H1 (cell line): ENCODE measurements around the gene RPL7A. TPM values are rescaled to one million over a fixed set of nuclear protein-coding genes. Genes with fewer than 3 reads are reported as not detected.

Source experiments
- CTCF ChIA-PET: fragments of 300-600 bp; sonication (Branson Sonifier 250); formaldehyde crosslinking; loops from one replicate; lab custom pipeline; 2021; ENCODE audit not compliant: partially characterized antibody; lab: Charles Lee
- POLR2A ChIA-PET: fragments of 300-600 bp; sonication (Branson Sonifier 250); formaldehyde crosslinking; loops from one replicate; lab custom pipeline; 2021; ENCODE audit warnings: inconsistent platforms; ENCODE audit not compliant: partially characterized antibody; lab: Charles Lee
- DNase-seq, 2 experiments: peaks; one replicate each; pipeline versions ENCODE4 v3.0.0 to v3.0.0-alpha.2; 2010 to 2022; ENCODE audit warnings: low spot score in 2 of 2, low read depth in 1 of 2, mixed read lengths in 1 of 2
- FAIRE-seq: peaks from 2 replicates; lab custom pipeline; 2011; peaks lifted over from hg19 to GRCh38; lab: Jason Lieb, UNC
- H2AFZ ChIP-seq: 2 replicates; pipeline ENCODE4 v1.8.1; 2012; ENCODE audit warnings: low read length, inconsistent platforms
- H2AK5ac ChIP-seq: 2 replicates; pipeline ENCODE4 v1.6.1; 2013; ENCODE audit warnings: low read depth, low read length
- H2BK120ac ChIP-seq: replicated peaks from 2 replicates; pipeline ENCODE3; 2013; ENCODE audit warnings: low read depth, low read length, inconsistent platforms
- H2BK12ac ChIP-seq: 2 replicates; pipeline ENCODE4 v1.6.1; 2013; ENCODE audit warnings: low read depth, low read length
- H2BK15ac ChIP-seq: 2 replicates; pipeline ENCODE4 v1.6.1; 2013; ENCODE audit warnings: low read length
- H2BK20ac ChIP-seq: 2 replicates; pipeline ENCODE4 v1.6.1; 2013; ENCODE audit warnings: low read length
- H2BK5ac ChIP-seq: 2 replicates; pipeline ENCODE4 v1.6.1; 2013; ENCODE audit warnings: low read depth, low read length
- H3K14ac ChIP-seq: 2 replicates; pipeline ENCODE4 v1.6.1; 2013; ENCODE audit warnings: inconsistent platforms; ENCODE audit not compliant: insufficient read length
- H3K18ac ChIP-seq: 2 replicates; pipeline ENCODE4 v1.6.1; 2013; ENCODE audit warnings: low read length; ENCODE audit errors: extremely low read depth
- H3K23ac ChIP-seq: 2 replicates; pipeline ENCODE4 v1.6.1; 2013; ENCODE audit warnings: inconsistent platforms; ENCODE audit not compliant: insufficient read length
- H3K23me2 ChIP-seq: 2 replicates; pipeline ENCODE4 v1.6.1; 2013; ENCODE audit warnings: low read depth, low read length
- H3K27ac ChIP-seq: 2 replicates; pipeline ENCODE4 v1.6.1; 2011; ENCODE audit warnings: low read depth, low read length, inconsistent platforms
- H3K27me3 ChIP-seq, 4 experiments: replicated peaks in 1 of 4; 1 replicate in 1 of 4; 2 replicates in 3 of 4; pipeline versions ENCODE4 v1.6.1 to v1.8.1; 2011 to 2013; ENCODE audit warnings: low read length in 3 of 4, mild to moderate bottlenecking in 3 of 4, inconsistent platforms in 2 of 4, mixed read lengths in 2 of 4, moderate library complexity in 1 of 4; ENCODE audit not compliant: control insufficient read depth in 3 of 4, insufficient read depth in 3 of 4; ENCODE audit errors: extremely low read depth in 1 of 4
- H3K36me3 ChIP-seq, 4 experiments: 2 replicates each; pipeline versions ENCODE4 v1.6.1 to v1.8.1; 2011 to 2013; ENCODE audit warnings: mild to moderate bottlenecking in 4 of 4, low read length in 3 of 4, moderate library complexity in 2 of 4, control low read depth in 1 of 4, inconsistent platforms in 1 of 4; ENCODE audit not compliant: insufficient read depth in 4 of 4, control insufficient read depth in 2 of 4
- H3K4ac ChIP-seq: replicated peaks from 2 replicates; pipeline ENCODE3; 2013; ENCODE audit warnings: low read length, low read depth, mixed read lengths, inconsistent platforms; ENCODE audit not compliant: insufficient read length
- H3K4me1 ChIP-seq, 4 experiments: replicated peaks in 1 of 4; 1 replicate in 1 of 4; 2 replicates in 3 of 4; pipeline versions ENCODE4 v1.6.1 to v1.8.1; 2011 to 2013; ENCODE audit warnings: low read length in 3 of 4, inconsistent platforms in 2 of 4, mixed read lengths in 1 of 4; ENCODE audit not compliant: insufficient read depth in 4 of 4, control insufficient read depth in 3 of 4
- H3K4me2 ChIP-seq, 2 experiments: 2 replicates each; pipeline versions ENCODE4 v1.6.1 to v1.8.1; 2011 to 2013; ENCODE audit warnings: low read depth in 2 of 2, low read length in 2 of 2, control low read depth in 1 of 2, inconsistent platforms in 1 of 2, mild to moderate bottlenecking in 1 of 2; ENCODE audit not compliant: insufficient read depth in 1 of 2
- H3K4me3 ChIP-seq, 4 experiments: fragments of 200-600, 300-600 bp in 1 of 4; sonication (generic), shearing (Covaris generic), sonication (Bioruptor Twin) in 1 of 4; 2 replicates each; pipeline versions ENCODE4 v1.5.1 to v1.8.1; 2011 to 2016; ENCODE audit warnings: low read length in 4 of 4, low read depth in 3 of 4, control low read depth in 2 of 4, inconsistent platforms in 2 of 4, mild to moderate bottlenecking in 2 of 4, mixed read lengths in 1 of 4, moderate library complexity in 1 of 4; ENCODE audit not compliant: insufficient read depth in 2 of 4; ENCODE audit errors: extremely low read depth in 1 of 4
- H3K56ac ChIP-seq: replicated peaks from 2 replicates; pipeline ENCODE3; 2013; ENCODE audit warnings: low read depth, mild to moderate bottlenecking, mixed read lengths, low read length, inconsistent platforms; ENCODE audit not compliant: insufficient read length
- H3K79me1 ChIP-seq: 2 replicates; pipeline ENCODE4 v1.6.1; 2013; ENCODE audit warnings: low read depth, low read length, control low read depth
- H3K79me2 ChIP-seq, 2 experiments: 2 replicates each; pipeline versions ENCODE4 v1.6.1 to v1.8.1; 2012 to 2013; ENCODE audit warnings: low read length in 2 of 2, mild to moderate bottlenecking in 2 of 2, inconsistent platforms in 1 of 2; ENCODE audit not compliant: insufficient read depth in 2 of 2, control insufficient read depth in 1 of 2
- H3K9ac ChIP-seq, 4 experiments: replicated peaks in 1 of 4; 1 replicate in 1 of 4; 2 replicates in 3 of 4; pipeline versions ENCODE4 v1.6.1 to v1.8.1; 2011 to 2013; ENCODE audit warnings: low read depth in 3 of 4, low read length in 3 of 4, control low read depth in 2 of 4, mild to moderate bottlenecking in 2 of 4, moderate library complexity in 2 of 4, inconsistent platforms in 1 of 4; ENCODE audit errors: extremely low read depth in 1 of 4
- H3K9me3 ChIP-seq, 2 experiments: 2 replicates each; pipeline versions ENCODE4 v1.6.1 to v1.8.1; 2012 to 2013; ENCODE audit warnings: mild to moderate bottlenecking in 2 of 2, moderate library complexity in 2 of 2, control low read depth in 1 of 2, inconsistent platforms in 1 of 2, low read depth in 1 of 2, low read length in 1 of 2, mixed read lengths in 1 of 2; ENCODE audit not compliant: insufficient read depth in 2 of 2
- H4K20me1 ChIP-seq, 2 experiments: replicated peaks in 1 of 2; 2 replicates each; pipeline versions ENCODE3 to v1.8.1; 2011 to 2013; ENCODE audit warnings: inconsistent platforms in 2 of 2, low read length in 2 of 2, mild to moderate bottlenecking in 1 of 2; ENCODE audit not compliant: insufficient read depth in 2 of 2, control insufficient read depth in 1 of 2
- H4K5ac ChIP-seq: 2 replicates; pipeline ENCODE4 v1.6.1; 2013; ENCODE audit warnings: low read length, low read depth, mixed read lengths, inconsistent platforms; ENCODE audit not compliant: insufficient read length
- H4K8ac ChIP-seq: 2 replicates; pipeline ENCODE4 v1.8.0; 2013; ENCODE audit warnings: mild to moderate bottlenecking, moderate library complexity, low read length, inconsistent platforms; ENCODE audit not compliant: insufficient read depth; ENCODE audit errors: extremely low read depth
- H4K91ac ChIP-seq: replicated peaks from 2 replicates; pipeline ENCODE3; 2013; ENCODE audit warnings: low read length, mixed read lengths, inconsistent platforms; ENCODE audit not compliant: insufficient read length
- CHD1 ChIP-seq: IDR thresholded peaks from 2 replicates; pipeline ENCODE4 v1.6.1; 2012; ENCODE audit warnings: low read depth, low read length, improper control_type of control experiment
- FOSL1 ChIP-seq: IDR thresholded peaks from 2 replicates; pipeline ENCODE4 v1.6.1; 2011; ENCODE audit warnings: mild to moderate bottlenecking, low read depth, low read length, moderate library complexity; ENCODE audit not compliant: insufficient read depth
- GABPA ChIP-seq: IDR thresholded peaks from 2 replicates; pipeline ENCODE4 v1.6.1; 2011; ENCODE audit warnings: mild to moderate bottlenecking, low read length, moderate library complexity, borderline replicate concordance; ENCODE audit not compliant: insufficient read depth
- HDAC2 ChIP-seq, 2 experiments: fragments of 300-600 bp in 1 of 2; sonication (generic) in 1 of 2; IDR thresholded peaks; 2 replicates each; pipeline ENCODE4 v1.6.1; 2011 to 2012; ENCODE audit warnings: low read depth in 2 of 2, low read length in 2 of 2, mild to moderate bottlenecking in 2 of 2, moderate library complexity in 2 of 2, borderline replicate concordance in 1 of 2, inconsistent platforms in 1 of 2
- KDM5A ChIP-seq: fragments of 200-600 bp; IDR thresholded peaks from 2 replicates; pipeline ENCODE4 v1.7.1; 2012; ENCODE audit warnings: mild to moderate bottlenecking, low read length, inconsistent platforms, mixed read lengths
- POLR2AphosphoS5 ChIP-seq: IDR thresholded peaks from 2 replicates; pipeline ENCODE4 v1.6.1; 2011; ENCODE audit warnings: low read depth, low read length
- RBBP5 ChIP-seq: IDR thresholded peaks from 2 replicates; pipeline ENCODE4 v1.7.1; 2012; ENCODE audit warnings: low read depth, mild to moderate bottlenecking, inconsistent platforms, low read length, moderate library complexity, borderline replicate concordance
- RXRA ChIP-seq: IDR thresholded peaks from 2 replicates; pipeline ENCODE4 v1.6.1; 2011; ENCODE audit warnings: low read depth, mild to moderate bottlenecking, low read length, moderate library complexity; ENCODE audit not compliant: insufficient read depth
- SP2 ChIP-seq: IDR thresholded peaks from 2 replicates; pipeline ENCODE4 v1.6.1; 2012; ENCODE audit warnings: mild to moderate bottlenecking, low read length, inconsistent platforms
- TAF1 ChIP-seq: IDR thresholded peaks from 2 replicates; pipeline ENCODE4 v1.6.1; 2011; ENCODE audit warnings: mild to moderate bottlenecking, low read depth, low read length
- TAF7 ChIP-seq: optimal IDR thresholded peaks from 2 replicates; pipeline ENCODE3; 2011; ENCODE audit warnings: low read depth, mild to moderate bottlenecking, inconsistent platforms, low read length, moderate library complexity, borderline replicate concordance
- TCF12 ChIP-seq: IDR thresholded peaks from 2 replicates; pipeline ENCODE4 v1.6.1; 2011; ENCODE audit warnings: low read depth, mild to moderate bottlenecking, low read length
- TEAD4 ChIP-seq: IDR thresholded peaks from 2 replicates; pipeline ENCODE4 v1.6.1; 2012; ENCODE audit warnings: low read depth, low read length, inconsistent platforms, mixed read lengths
- WGBS, 2 experiments: shearing (Covaris generic) in 1 of 2; methylation state at CpG; one replicate each; pipeline versions ENCODE4 v1.1.6 to v1.1.7; 2013 to 2015; ENCODE audit warnings: low lambda C conversion rate in 2 of 2, mixed read lengths in 2 of 2, inconsistent platforms in 1 of 2, low coverage in 1 of 2, missing lambda C conversion rate in 1 of 2; ENCODE audit not compliant: insufficient replicate concordance in 2 of 2, insufficient coverage in 1 of 2, insufficient read length in 1 of 2; ENCODE audit errors: extremely low coverage in 1 of 2, missing lambda C conversion rate in 1 of 2; 5-methylcytosine and 5-hydroxymethylcytosine counted together
- polyA plus RNA-seq, 7 experiments: library from polyadenylated mRNA; depleted of rRNA in 3 of 7; stranded (reverse) in 5 of 7; unstranded in 2 of 7; fragments of >200 nt in 5 of 7; fragments of 200-250 nt in 2 of 7; gene quantifications; 1 replicate in 5 of 7; 2 replicates in 1 of 7; 4 replicates in 1 of 7; pipeline versions ENCODE4 v1.2.1 to v1.2.3, GENCODE V29; 2011 to 2013; ENCODE audit warnings: missing spikeins in 2 of 7, mixed read lengths in 2 of 7
- total RNA-seq: library from RNA; stranded (reverse); fragmentation: NEBNext Ultra II Directional; extraction: Animal tissue kit (Norgen Biotek cat#: 25700); gene quantifications from 2 replicates; pipeline ENCODE4 v1.2.1, GENCODE V29; 2021

Gene RPL7A
- total and polyA plus RNA-seq, 2 of the 8 experiments (the other 6 are each of a cell fraction or from before 2014, with no cell fraction given): 2,578 to 2,783 TPM

DNA sequence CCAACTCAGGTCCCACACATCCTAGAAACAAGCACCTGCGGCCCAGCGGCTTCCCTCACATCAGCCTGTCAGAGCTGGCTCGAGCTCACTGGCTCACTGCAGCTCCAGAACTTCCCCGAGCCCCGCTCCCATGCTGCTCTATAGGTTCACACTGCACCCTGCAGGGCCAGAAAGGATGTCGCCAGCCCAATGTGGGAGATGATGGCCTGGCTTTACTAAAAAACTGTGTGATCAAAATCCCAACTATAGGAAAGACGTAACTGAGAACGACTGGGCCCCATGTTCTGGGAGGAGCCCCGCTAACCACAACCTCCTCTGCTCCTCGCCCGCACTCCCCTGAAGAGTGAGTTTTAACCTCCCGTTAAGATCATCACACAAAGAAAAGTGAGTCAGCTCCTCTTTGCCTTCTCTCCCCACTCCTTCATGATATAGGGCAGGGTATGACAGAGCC lies 23.3 kb downstream of the RPL7A start:
- H4K8ac ChIP-seq: no peak overlapping the region
- no peak overlapping the region for H3K27ac ChIP-seq
- peaks cover under 1 to 17% (median 14%) of the 10 kb centered on the region in 4 experiments; a peak in 5 of 8 replicates for H3K36me3 ChIP-seq
- peaks cover 0 to under 1% (median 0%) of the 10 kb centered on the region in 4 experiments; a peak in 1 of 7 replicates for H3K4me1 ChIP-seq
- DNase-seq (no peak), FAIRE-seq (no peak)
- no peak overlapping the region for H3K9ac ChIP-seq
- H3K56ac ChIP-seq: no peak overlapping the region
- no peak overlapping the region for H4K5ac ChIP-seq
- no peak overlapping the region for H3K4ac ChIP-seq
- no peak overlapping the region for H2BK15ac ChIP-seq
- peaks cover 35% of the 10 kb centered on the region for H3K79me1 ChIP-seq
- H2BK5ac ChIP-seq: no peak overlapping the region
- H4K20me1 ChIP-seq: peaks cover 38 to 67% of the 10 kb centered on the region in 2 experiments
- H2AFZ ChIP-seq: no peak overlapping the region
- ChIA-PET CTCF (interaction anchor here (0.9 to 10.1 kb wide), 9 partner anchors 14 to 115 kb away, joined by 3 to 90 read pairs (median 3); partner anchors contain the start of genes SURF1 and SURF2), POLR2A (interaction anchor here (1.1 to 19.9 kb wide), 5 partner anchors 8 to 47 kb away, joined by 3 to 461 read pairs (median 5); partner anchors contain the start of genes MED22, REXO4, RPL7A and SURF1)
- no peak overlapping the region for H2AK5ac ChIP-seq
- no peak overlapping the region for H3K18ac ChIP-seq
- no peaks in the 10 kb centered on the region for H3K27me3 ChIP-seq
- WGBS, 2 experiments: 88% methylated on average over 12 of the region's 12 CpGs; no CpG with 5 or more reads in 1 of the 2 experiments
- H2BK120ac ChIP-seq: no peak overlapping the region
- no peaks in the 10 kb centered on the region for H3K9me3 ChIP-seq
- H4K91ac ChIP-seq: no peak overlapping the region
- peaks cover 5% of the 10 kb centered on the region; the same call in 1 of the 2 replicates for H3K23me2 ChIP-seq
- H2BK12ac ChIP-seq: no peak overlapping the region
- H3K4me2 ChIP-seq: no peak overlapping the region
- peaks cover 23 to 90% of the 10 kb centered on the region in 2 experiments for H3K79me2 ChIP-seq
- H2BK20ac ChIP-seq: no peak overlapping the region
- no peak overlapping the region for H3K4me3 ChIP-seq
- H3K23ac ChIP-seq: no peak overlapping the region
- no peak overlapping the region for H3K14ac ChIP-seq
- TF ChIP-seq TAF1 (no peak), CHD1 (no peak), RXRA (no peak), HDAC2 (IDR thresholded peaks at IDR 0.05; ENCODE audit: borderline replicate concordance in 1 of 2, low read depth in 2 of 2, low read length in 2 of 2) (no peak), TAF7 (no peak), POLR2AphosphoS5 (no peak), TCF12 (no peak), GABPA (no peak), FOSL1 (no peak), KDM5A (no peak), RBBP5 (no peak), SP2 (no peak), TEAD4 (no peak)
